Uterus (tissue), 4 donors: ENCODE data around the gene GNA14. TPM values are rescaled to one million over a fixed set of nuclear protein-coding genes. Genes with fewer than 3 reads are reported as not detected.
A peak's percentile ranks its signal among the peaks of the same experiment; 100 is the strongest.

ENCODE experiments used
- DNase-seq, 2 donors: peaks; one replicate each; pipeline ENCODE4 v3.0.0-alpha.2; 2019 to 2020
- H3K27ac ChIP-seq, 2 donors: fragments of 200-600 bp; sonication (generic); 1 replicate in 1 of 2; 2 replicates in 1 of 2; pipeline ENCODE4 v1.5.1; 2016 to 2018
- H3K27me3 ChIP-seq, 2 donors: fragments of 200-600 bp; sonication (generic); one replicate each; pipeline ENCODE4 v1.5.1; 2018 to 2019; ENCODE audit warnings: control low read depth in 1 of 2
- H3K36me3 ChIP-seq, 2 donors: fragments of 200-600 bp; sonication (generic); one replicate each; pipeline ENCODE4 v1.5.1; 2019; ENCODE audit warnings: control low read depth in 1 of 2
- H3K4me1 ChIP-seq, 2 donors: fragments of 200-600 bp; sonication (generic); one replicate each; pipeline ENCODE4 v1.5.1; 2018 to 2019; ENCODE audit warnings: control low read depth in 1 of 2
- H3K4me3 ChIP-seq, 2 donors: fragments of 200-600 bp; sonication (generic); 1 replicate in 1 of 2; 2 replicates in 1 of 2; pipeline ENCODE4 v1.5.1; 2018 to 2019; ENCODE audit warnings: mild to moderate bottlenecking in 1 of 2
- H3K9me3 ChIP-seq, 2 donors: fragments of 200-600 bp; sonication (generic); one replicate each; pipeline ENCODE4 v1.5.1; 2019; ENCODE audit warnings: control low read depth in 1 of 2
- CTCF ChIP-seq, 4 experiments: fragments of 200-600 bp in 2 of 4; fragments of 450-650 bp in 2 of 4; sonication (generic) in 2 of 4; IDR thresholded peaks; one replicate each; pipeline ENCODE4 v1.5.1; 2016 to 2019; ENCODE audit warnings: antibody characterized with exemption in 4 of 4, mild to moderate bottlenecking in 2 of 4, moderate library complexity in 1 of 4
- POLR2A ChIP-seq, 2 donors: fragments of 450-650 bp; IDR thresholded peaks; one replicate each; pipeline ENCODE4 v1.6.1; 2016; ENCODE audit warnings: antibody characterized with exemption in 2 of 2, mild to moderate bottlenecking in 1 of 2, moderate library complexity in 1 of 2
- intact Hi-C: fragments of 100-400 bp; cut with DNase I; formaldehyde crosslinking; loops from one replicate; pipeline ENCODE4 v1.15.1; 2023; ENCODE audit warnings: low total_unique reads
- total RNA-seq, 4 donors: library from RNA; depleted of rRNA in 3 of 4; stranded (reverse); fragments of >200 nt in 3 of 4; gene quantifications; one replicate each; pipeline versions ENCODE4 v1.1.0 to v1.2.4, GENCODE V29; 2014 to 2023
- donor health status: DM: yes; HTN: yes; CAD: no.

The GNA14 gene
- total RNA-seq, 4 donors from 2014 or later: 11.3 to 23.6 (median 16.2) TPM

GRCh38 chr9:77488439-77489126 lies 159.5 kb downstream of the GNA14 start:
- no peak overlapping the region for H3K27ac ChIP-seq
- no peak for DNase-seq
- H3K36me3 ChIP-seq: no peaks in the 10 kb centered on the region
- no peaks in the 10 kb centered on the region for H3K4me1 ChIP-seq
- H3K4me3 ChIP-seq: no peak overlapping the region
- intact Hi-C loops: no loop called here
- no peaks in the 10 kb centered on the region for H3K27me3 ChIP-seq
- TF ChIP-seq CTCF (IDR thresholded peaks at IDR 0.05) (peak in 1 of 4 experiments; percentile 8), POLR2A (IDR thresholded peaks at IDR 0.05) (no peak)
- H3K9me3 ChIP-seq: no peaks in the 10 kb centered on the region

- no peak for DNase-seq
- Histone ChIP-seq H3K9me3 (no peaks in the 10 kb centered on the region), H3K27me3 (no peaks in the 10 kb centered on the region), H3K27ac (no peak overlapping the region), H3K4me1 (no peaks in the 10 kb centered on the region), H3K4me3 (no peak overlapping the region), H3K36me3 (no peaks in the 10 kb centered on the region)
- intact Hi-C loops: no loop called here
- TF ChIP-seq POLR2A (IDR thresholded peaks at IDR 0.05): no peak
- no peak for TF ChIP-seq CTCF (IDR thresholded peaks at IDR 0.05)
Observed at GRCh38 chr9:77486968-77487367, 161.2 kb downstream of the GNA14 start.

GRCh38 chr9:77486463-77486862 lies 161.7 kb downstream of the GNA14 start:
- no peak overlapping the region for H3K4me3 ChIP-seq
- intact Hi-C loops: no loop called here
- DNase-seq: no peak
- H3K27me3 ChIP-seq: no peaks in the 10 kb centered on the region
- no peaks in the 10 kb centered on the region for H3K9me3 ChIP-seq
- H3K27ac ChIP-seq: no peak overlapping the region
- TF ChIP-seq POLR2A (IDR thresholded peaks at IDR 0.05) (no peak), CTCF (IDR thresholded peaks at IDR 0.05) (no peak)
- H3K4me1 ChIP-seq: no peaks in the 10 kb centered on the region
- H3K36me3 ChIP-seq: no peaks in the 10 kb centered on the region

- H3K27me3 ChIP-seq: no peaks in the 10 kb centered on the region
- peaks cover 0 to 3% of the 10 kb centered on the region in 2 donors for H3K9me3 ChIP-seq
- TF ChIP-seq CTCF (IDR thresholded peaks at IDR 0.05) (no peak), POLR2A (IDR thresholded peaks at IDR 0.05) (no peak)
- intact Hi-C loops: no loop called here
- no peaks in the 10 kb centered on the region for H3K4me1 ChIP-seq
- no peak for DNase-seq
- no peak overlapping the region for H3K4me3 ChIP-seq
- H3K27ac ChIP-seq: peak overlapping the region in 1 of 2 donors; percentile 2
- H3K36me3 ChIP-seq: no peaks in the 10 kb centered on the region
Observed at GRCh38 chr9:77475641-77476473, 172.3 kb downstream of the GNA14 start.

GRCh38 chr9:77474936-77475335 lies 173.2 kb downstream of the GNA14 start:
- Histone ChIP-seq H3K9me3 (peaks cover 0 to 3% of the 10 kb centered on the region in 2 donors), H3K4me1 (no peaks in the 10 kb centered on the region), H3K4me3 (no peak overlapping the region), H3K27me3 (no peaks in the 10 kb centered on the region), H3K27ac (no peak overlapping the region), H3K36me3 (no peaks in the 10 kb centered on the region)
- intact Hi-C loops: no loop called here
- DNase-seq: no peak
- TF ChIP-seq CTCF (IDR thresholded peaks at IDR 0.05) (no peak), POLR2A (IDR thresholded peaks at IDR 0.05) (no peak)
